ENCODE measurements around the gene PTPRM. TPM values are rescaled to one million over a fixed set of nuclear protein-coding genes. Genes with fewer than 3 reads are reported as not detected.

The PTPRM gene
- polyA plus RNA-seq, 1 of the 3 experiments (the other 2 are of a cell fraction): 16.0 TPM

- CTCF ChIA-PET: interaction anchor here (0.6 to 1.8 kb wide), 5 partner anchors 9 to 611 kb away, joined by 3 to 5 read pairs (median 4); no protein-coding TSS in a partner anchor
- Histone ChIP-seq H3K4me1 (ENCODE audit: control insufficient read depth in 1 of 2, insufficient read depth in 2 of 2, low read depth in 1 of 2, low read length in 1 of 2) (peaks cover 0 to 17% of the 10 kb centered on the region in 2 experiments; a peak in 2 of 4 replicates), H3K27me3 (ENCODE audit: insufficient read depth) (no peaks in the 10 kb centered on the region), H3F3A (replicated peaks; ENCODE audit: insufficient read depth) (no peaks in the 10 kb centered on the region), H3K79me2 (ENCODE audit: insufficient read depth) (no peaks in the 10 kb centered on the region), H3K27ac (ENCODE audit: low read depth in 2 of 2, low read length in 1 of 2) (no peak overlapping the region; a peak in 1 of 4 replicates), H3K9me3 (no peaks in the 10 kb centered on the region), H4K20me1 (ENCODE audit: insufficient read depth) (no peaks in the 10 kb centered on the region), H3K4me2 (no peak overlapping the region), H3K9ac (no peak overlapping the region), H2AFZ (ENCODE audit: low read depth) (no peak overlapping the region), H3K9me2 (no peaks in the 10 kb centered on the region), H3K36me3 (replicated peaks in 1 of 2; ENCODE audit: control insufficient read depth in 1 of 2, insufficient read depth in 2 of 2, low read length in 1 of 2) (no peaks in the 10 kb centered on the region), H3K4me3 (ENCODE audit: low read depth in 2 of 2, low read length in 1 of 2) (no peak overlapping the region)
- TF ChIP-seq SIN3A (IDR thresholded peaks at IDR 0.05; ENCODE audit: borderline replicate concordance, low read depth, low read length) (no peak), RAD21 (IDR thresholded peaks at IDR 0.05; ENCODE audit: low read length) (no peak), NFIC (IDR thresholded peaks at IDR 0.05; ENCODE audit: borderline replicate concordance) (no peak), JUND (IDR thresholded peaks at IDR 0.05) (no peak), TAF1 (IDR thresholded peaks at IDR 0.05; ENCODE audit: borderline replicate concordance, low read depth, low read length) (no peak), MAX (IDR thresholded peaks at IDR 0.05; ENCODE audit: low read depth) (no peak), ELF1 (IDR thresholded peaks at IDR 0.05) (no peak), FOXM1 (IDR thresholded peaks at IDR 0.05; ENCODE audit: low read depth) (no peak), CHD2 (IDR thresholded peaks at IDR 0.05; ENCODE audit: low read length, partially characterized antibody) (no peak), CTCF (IDR thresholded peaks at IDR 0.05) (no peak), NRF1 (IDR thresholded peaks at IDR 0.05; ENCODE audit: low read depth, low read length) (no peak), USF1 (IDR thresholded peaks at IDR 0.05; ENCODE audit: borderline replicate concordance, low read depth) (no peak), REST (IDR thresholded peaks at IDR 0.05; ENCODE audit: low read depth, low read length) (no peak), GATA2 (CRISPR knock-in tag; IDR thresholded peaks at IDR 0.05) (no peak), POLR2AphosphoS5 (IDR thresholded peaks at IDR 0.05; ENCODE audit: low read depth, low read length) (no peak)
- 58% methylated on average over 1 of the region's 1 CpG for WGBS (ENCODE audit: low lambda C conversion rate)
- no peak for DNase-seq
- POLR2A ChIA-PET: no interaction called here
These were observed 303.1 kb downstream of the PTPRM start for GRCh38 chr18:7870266-7870665.
